ENCODE data around the gene MPHOSPH6.

The MPHOSPH6 gene

DNA sequence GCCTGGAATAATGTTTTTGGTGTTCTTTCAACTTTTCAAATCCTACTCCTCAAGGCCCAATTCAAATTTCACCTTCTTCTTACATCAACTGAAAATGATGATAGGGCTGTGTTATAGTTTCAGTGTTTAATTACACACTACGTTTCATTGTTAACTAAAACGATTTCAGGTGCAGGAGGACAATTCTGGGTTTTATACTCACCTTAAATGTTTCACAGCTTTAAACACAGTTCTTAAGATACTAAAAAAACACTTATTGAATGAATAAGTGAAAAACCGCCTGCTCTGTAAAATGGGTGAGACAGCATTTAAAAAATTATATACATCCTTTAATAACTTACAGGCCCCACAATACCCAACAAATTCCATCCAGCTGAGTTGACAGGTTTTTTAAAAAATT is 6.2 kb upstream of the MPHOSPH6 start:
- Histone ChIP-seq H2AFZ (ENCODE audit: low read length) (no peak overlapping the region), H4K20me1 (ENCODE audit: insufficient read depth, low read length) (no peaks in the 10 kb centered on the region), H3K27ac (ENCODE audit: low read length) (no peak overlapping the region), H3K9ac (ENCODE audit: low read length) (no peak overlapping the region), H3K4me3 (ENCODE audit: low read length) (no peak overlapping the region), H3K4me2 (ENCODE audit: low read depth, low read length) (no peak overlapping the region), H3K27me3 (replicated peaks; ENCODE audit: insufficient read depth, low read length) (0 out of 2 replicates have a peak, but pooled peaks cover 4% of the 10 kb centered on the region), H3K36me3 (replicated peaks; ENCODE audit: insufficient read depth, low read length) (no peaks in the 10 kb centered on the region), H3F3A (ENCODE audit: insufficient read depth, low read length) (no peaks in the 10 kb centered on the region), H3K9me2 (replicated peaks; ENCODE audit: insufficient read depth, low read length) (no peaks in the 10 kb centered on the region), H3K79me2 (ENCODE audit: low read length) (no peaks in the 10 kb centered on the region), H3K4me1 (ENCODE audit: low read length) (no peaks in the 10 kb centered on the region), H3K9me3 (replicated peaks; ENCODE audit: insufficient read depth, low read length) (no peaks in the 10 kb centered on the region)
- TF ChIP-seq EZH2phosphoT487 (IDR thresholded peaks at IDR 0.05; ENCODE audit: low read length), result no peak
- TF ChIP-seq EZH2 (optimal IDR thresholded peaks at IDR 0.05; ENCODE audit: low read depth, low read length), result no peak
- TF ChIP-seq, protein P1, sequence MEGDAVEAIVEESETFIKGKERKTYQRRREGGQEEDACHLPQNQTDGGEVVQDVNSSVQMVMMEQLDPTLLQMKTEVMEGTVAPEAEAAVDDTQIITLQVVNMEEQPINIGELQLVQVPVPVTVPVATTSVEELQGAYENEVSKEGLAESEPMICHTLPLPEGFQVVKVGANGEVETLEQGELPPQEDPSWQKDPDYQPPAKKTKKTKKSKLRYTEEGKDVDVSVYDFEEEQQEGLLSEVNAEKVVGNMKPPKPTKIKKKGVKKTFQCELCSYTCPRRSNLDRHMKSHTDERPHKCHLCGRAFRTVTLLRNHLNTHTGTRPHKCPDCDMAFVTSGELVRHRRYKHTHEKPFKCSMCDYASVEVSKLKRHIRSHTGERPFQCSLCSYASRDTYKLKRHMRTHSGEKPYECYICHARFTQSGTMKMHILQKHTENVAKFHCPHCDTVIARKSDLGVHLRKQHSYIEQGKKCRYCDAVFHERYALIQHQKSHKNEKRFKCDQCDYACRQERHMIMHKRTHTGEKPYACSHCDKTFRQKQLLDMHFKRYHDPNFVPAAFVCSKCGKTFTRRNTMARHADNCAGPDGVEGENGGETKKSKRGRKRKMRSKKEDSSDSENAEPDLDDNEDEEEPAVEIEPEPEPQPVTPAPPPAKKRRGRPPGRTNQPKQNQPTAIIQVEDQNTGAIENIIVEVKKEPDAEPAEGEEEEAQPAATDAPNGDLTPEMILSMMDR (IDR thresholded peaks at IDR 0.05; ENCODE audit: low read length), result no peak
- no peak for DNase-seq

DNA sequence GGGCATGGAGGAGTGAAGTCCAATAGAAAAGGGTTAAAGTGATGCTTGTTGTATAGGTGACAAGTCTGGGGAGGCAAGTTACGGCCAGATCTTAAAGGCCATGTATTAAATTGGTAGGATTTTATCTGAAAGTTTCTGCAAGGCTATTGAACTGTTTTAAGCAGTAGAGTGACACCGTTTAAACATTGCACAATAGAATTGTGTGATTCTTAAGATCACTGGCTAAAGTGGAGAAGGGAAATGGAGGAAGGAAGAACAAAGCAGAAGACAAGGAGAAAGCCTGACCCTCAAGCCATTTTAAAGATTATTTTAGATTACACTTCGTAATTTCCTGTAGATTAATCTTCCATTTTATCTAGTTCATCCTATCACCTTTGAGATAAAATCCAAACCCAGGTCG is 5.6 kb upstream of the MPHOSPH6 start:
- no peaks in the 10 kb centered on the region for H3K9me2 ChIP-seq (replicated peaks; ENCODE audit: insufficient read depth, low read length)
- no peaks in the 10 kb centered on the region for H3K79me2 ChIP-seq (ENCODE audit: low read length)
- H3K27ac ChIP-seq (ENCODE audit: low read length), result no peak overlapping the region
- H3K4me3 ChIP-seq (ENCODE audit: low read length), result no peak overlapping the region
- no peaks in the 10 kb centered on the region for H4K20me1 ChIP-seq (ENCODE audit: insufficient read depth, low read length)
- H3K9me3 ChIP-seq (replicated peaks; ENCODE audit: insufficient read depth, low read length), result no peaks in the 10 kb centered on the region
- no peaks in the 10 kb centered on the region for H3K36me3 ChIP-seq (replicated peaks; ENCODE audit: insufficient read depth, low read length)
- H3F3A ChIP-seq (ENCODE audit: insufficient read depth, low read length), result no peaks in the 10 kb centered on the region
- DNase-seq, result no peak
- TF ChIP-seq, protein P1 (IDR thresholded peaks at IDR 0.05; ENCODE audit: low read length), result no peak
- TF ChIP-seq EZH2phosphoT487 (IDR thresholded peaks at IDR 0.05; ENCODE audit: low read length) (no peak), EZH2 (optimal IDR thresholded peaks at IDR 0.05; ENCODE audit: low read depth, low read length) (no peak)
- no peak overlapping the region for H3K9ac ChIP-seq (ENCODE audit: low read length)
- peaks cover 6% of the 10 kb centered on the region; the same call in 1 of the 2 replicates for H3K27me3 ChIP-seq (replicated peaks; ENCODE audit: insufficient read depth, low read length)
- no peak overlapping the region for H2AFZ ChIP-seq (ENCODE audit: low read length)
- no peaks in the 10 kb centered on the region for H3K4me1 ChIP-seq (ENCODE audit: low read length)
- no peak overlapping the region for H3K4me2 ChIP-seq (ENCODE audit: low read depth, low read length)

GRCh38 chr16:82167670-82168069 is 2.4 kb downstream of the MPHOSPH6 start:
- no peak overlapping the region for H3K27ac ChIP-seq (ENCODE audit: low read length)
- no peaks in the 10 kb centered on the region for H3K36me3 ChIP-seq (replicated peaks; ENCODE audit: insufficient read depth, low read length)
- TF ChIP-seq EZH2 (optimal IDR thresholded peaks at IDR 0.05; ENCODE audit: low read depth, low read length), result no peak
- TF ChIP-seq EZH2phosphoT487 (IDR thresholded peaks at IDR 0.05; ENCODE audit: low read length), result no peak
- TF ChIP-seq, protein P1 (IDR thresholded peaks at IDR 0.05; ENCODE audit: low read length), result no peak
- no peaks in the 10 kb centered on the region for H3F3A ChIP-seq (ENCODE audit: insufficient read depth, low read length)
- H2AFZ ChIP-seq (ENCODE audit: low read length), result no peak overlapping the region
- peaks cover 13% of the 10 kb centered on the region for H3K79me2 ChIP-seq (ENCODE audit: low read length)
- H3K9ac ChIP-seq (ENCODE audit: low read length), result no peak overlapping the region
- DNase-seq, result no peak
- H3K4me2 ChIP-seq (ENCODE audit: low read depth, low read length), result no peak overlapping the region
- H3K9me3 ChIP-seq (replicated peaks; ENCODE audit: insufficient read depth, low read length), result no peaks in the 10 kb centered on the region
- peaks cover 6% of the 10 kb centered on the region; the same call in 1 of the 2 replicates for H3K27me3 ChIP-seq (replicated peaks; ENCODE audit: insufficient read depth, low read length)
- H3K9me2 ChIP-seq (replicated peaks; ENCODE audit: insufficient read depth, low read length), result no peaks in the 10 kb centered on the region
- H3K4me1 ChIP-seq (ENCODE audit: low read length), result no peaks in the 10 kb centered on the region
- no peak overlapping the region for H3K4me3 ChIP-seq (ENCODE audit: low read length)
- H4K20me1 ChIP-seq (ENCODE audit: insufficient read depth, low read length), result no peaks in the 10 kb centered on the region

Data from MM.1S (cell line).